Panc1 (cell line): Measurements from ENCODE around the gene CLEC4G. TPM values are rescaled to one million over a fixed set of nuclear protein-coding genes. Genes with fewer than 3 reads are reported as not detected.

Source experiments
- ATAC-seq: fragments of 200-7000 bp; cut with Tn5 transposase; 2 replicates; pipeline ENCODE4 v1.9.1; 2020; ENCODE audit warnings: mild to moderate bottlenecking, moderate library complexity
- BruUV-seq: library from RNA; stranded (reverse); fragments of 400-500 nt; replicated peaks from 2 replicates; lab custom pipeline; 2021; lab: Mats Ljungman, UMichigan
- CTCF ChIA-PET: fragments of 300-600 bp; sonication (Branson Sonifier 250); formaldehyde crosslinking; loops from one replicate; lab custom pipeline; 2022; ENCODE audit warnings: antibody characterized with exemption; lab: Charles Lee
- POLR2A ChIA-PET: fragments of 300-600 bp; sonication (Branson Sonifier 250); formaldehyde crosslinking; loops from one replicate; lab custom pipeline; 2022; ENCODE audit warnings: antibody characterized with exemption; lab: Charles Lee
- DNase-seq: peaks from one replicate; pipeline ENCODE4 v3.0.0-alpha.2; 2010; ENCODE audit warnings: low read depth, low spot score
- H3K27ac ChIP-seq: 2 replicates; pipeline ENCODE4 v1.5.1; 2011; ENCODE audit warnings: mild to moderate bottlenecking, low read length, inconsistent platforms
- H3K27me3 ChIP-seq: fragments of 200-500 bp; sonication (Bioruptor generic); 2 replicates; pipeline ENCODE4 v1.6.0; 2014; ENCODE audit warnings: low read length, inconsistent platforms; ENCODE audit not compliant: control insufficient read depth, insufficient read depth
- H3K36me3 ChIP-seq: fragments of 200-500 bp; sonication (Bioruptor generic); 2 replicates; pipeline ENCODE4 v1.5.1; 2014; ENCODE audit warnings: inconsistent platforms, mild to moderate bottlenecking, low read length, moderate library complexity; ENCODE audit not compliant: control insufficient read depth, insufficient read depth
- H3K4me1 ChIP-seq: 2 replicates; pipeline ENCODE4 v1.5.1; 2011; ENCODE audit warnings: inconsistent platforms, mild to moderate bottlenecking, low read length, moderate library complexity; ENCODE audit not compliant: control insufficient read depth, insufficient read depth
- H3K4me3 ChIP-seq, 2 experiments: 2 replicates each; pipeline ENCODE4 v1.5.1; 2011 to 2012; ENCODE audit warnings: low read depth in 2 of 2, low read length in 2 of 2, mild to moderate bottlenecking in 2 of 2, inconsistent platforms in 1 of 2, moderate library complexity in 1 of 2
- H3K9me3 ChIP-seq: fragments of 200-500 bp; sonication (Bioruptor generic); 2 replicates; pipeline ENCODE4 v1.5.1; 2014; ENCODE audit warnings: low read depth, mild to moderate bottlenecking, inconsistent platforms, low read length, moderate library complexity; ENCODE audit not compliant: control insufficient read depth, insufficient read depth
- CTCF ChIP-seq: fragments of 450-650 bp; IDR thresholded peaks from 2 replicates; pipeline ENCODE4 v1.5.1; 2017; ENCODE audit warnings: mild to moderate bottlenecking
- POLR2AphosphoS5 ChIP-seq: IDR thresholded peaks from 2 replicates; pipeline ENCODE4 v1.6.1; 2012; ENCODE audit warnings: mild to moderate bottlenecking, low read depth, low read length, moderate library complexity
- REST ChIP-seq, 2 experiments: IDR thresholded peaks; 2 replicates each; pipeline ENCODE4 v1.6.1; 2011 to 2012; ENCODE audit warnings: low read depth in 2 of 2, control low read depth in 1 of 2, low read length in 1 of 2, mild to moderate bottlenecking in 1 of 2, moderate library complexity in 1 of 2; ENCODE audit not compliant: insufficient read depth in 1 of 2
- SIN3A ChIP-seq: IDR thresholded peaks from 2 replicates; pipeline ENCODE4 v1.6.1; 2012; ENCODE audit warnings: low read depth, mild to moderate bottlenecking, low read length, moderate library complexity, borderline replicate concordance; ENCODE audit not compliant: insufficient read depth
- TCF7L2 ChIP-seq: IDR thresholded peaks from 2 replicates; pipeline ENCODE4 v1.6.1; 2011; ENCODE audit warnings: mild to moderate bottlenecking, low read depth, low read length, inconsistent platforms
- in situ Hi-C: cut with HindIII; loops from 2 replicates; pipeline ENCODE4 v1.10.0; 2016; ENCODE audit warnings: low sequenced_read_pairs, low pct_unique_long_range_greater_than_20kb
- intact Hi-C: fragments of 100-400 bp; cut with micrococcal nuclease; formaldehyde crosslinking; loops from one replicate; pipeline ENCODE4 v1.10.0; 2022; ENCODE audit not compliant: unreplicated experiment
- total RNA-seq: library from RNA; stranded (reverse); gene quantifications from one replicate; pipeline ENCODE4 v1.2.1, GENCODE V29; 2021; ENCODE audit not compliant: unreplicated experiment

Gene CLEC4G
- total RNA-seq, 1 experiment from 2014 or later = not detected

- H3K9me3 ChIP-seq = no peaks in the 10 kb centered on the region
- no peaks in the 10 kb centered on the region for H3K36me3 ChIP-seq
- H3K27me3 ChIP-seq = no peaks in the 10 kb centered on the region
- in situ Hi-C loops = no loop called here
- POLR2A ChIA-PET = no interaction called here
- intact Hi-C loops = no loop called here
- ATAC-seq (no peak), DNase-seq (no peak)
- TF ChIP-seq REST (IDR thresholded peaks at IDR 0.05; ENCODE audit: insufficient read depth in 1 of 2, low read depth in 2 of 2, low read length in 1 of 2) = no peak
- TF ChIP-seq CTCF = no peak
- no peak for TF ChIP-seq POLR2AphosphoS5
- CTCF ChIA-PET = no interaction called here
- no peaks in the 10 kb centered on the region for H3K4me1 ChIP-seq
- no TSS peak for BruUV-seq
- no peak overlapping the region for H3K4me3 ChIP-seq
- no peak overlapping the region for H3K27ac ChIP-seq
Measured at GRCh38 chr19:7763696-7764095, 31.8 kb upstream of the CLEC4G start.

DNA sequence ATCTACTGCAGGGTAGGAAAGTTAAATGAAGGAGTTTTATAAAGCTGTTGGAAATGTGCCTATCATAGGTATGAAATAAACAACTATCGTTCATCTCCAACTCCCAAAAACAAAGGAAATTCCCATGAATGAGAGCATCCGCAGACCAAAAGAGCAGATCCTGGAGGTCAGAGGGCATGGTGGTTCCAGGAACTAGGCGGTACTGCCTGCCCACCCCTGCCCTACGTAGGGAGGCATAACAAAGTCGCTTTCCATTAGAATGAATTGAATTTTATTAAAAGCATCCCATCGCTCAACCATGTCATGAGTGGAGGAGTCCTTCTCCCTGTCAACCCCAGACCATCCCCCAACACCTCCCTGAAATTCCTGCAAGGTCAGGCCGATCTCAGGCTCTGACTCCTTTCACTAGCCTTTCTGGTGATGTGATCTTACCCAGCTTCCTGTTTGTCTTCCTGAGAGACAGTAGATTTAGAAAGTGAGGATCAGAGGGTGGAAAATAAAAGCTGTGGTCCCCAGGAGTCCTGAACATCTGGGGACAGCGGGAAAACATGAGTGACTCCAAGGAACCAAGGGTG, 30.9 kb upstream of the CLEC4G start, which contains the start of gene CLEC4M:
CLEC4M (plus strand) TSS at position 525 of the 575 bp plus-strand sequence; CDS start at position 549, 24 bp downstream.
- POLR2A ChIA-PET = no interaction called here
- intact Hi-C loops (no loop called here), in situ Hi-C loops (no loop called here)
- Histone ChIP-seq H3K36me3 (no peaks in the 10 kb centered on the region), H3K4me1 (no peaks in the 10 kb centered on the region), H3K4me3 (no peak within 1 kb of the TSS), H3K27me3 (no peaks in the 10 kb centered on the region), H3K27ac (no peak within 1 kb of the TSS), H3K9me3 (no peaks in the 10 kb centered on the region)
- BruUV-seq = no TSS peak
- CTCF ChIA-PET = no interaction called here
- ATAC-seq (no peak), DNase-seq (no peak)
- TF ChIP-seq SIN3A = no peak
- TF ChIP-seq CTCF = no peak
- no peak for TF ChIP-seq POLR2AphosphoS5
- no peak for TF ChIP-seq TCF7L2
- TF ChIP-seq REST (IDR thresholded peaks at IDR 0.05; ENCODE audit: insufficient read depth in 1 of 2, low read depth in 2 of 2, low read length in 1 of 2) = no peak
